ENCODE measurements around the gene LCE1B.

DNA sequence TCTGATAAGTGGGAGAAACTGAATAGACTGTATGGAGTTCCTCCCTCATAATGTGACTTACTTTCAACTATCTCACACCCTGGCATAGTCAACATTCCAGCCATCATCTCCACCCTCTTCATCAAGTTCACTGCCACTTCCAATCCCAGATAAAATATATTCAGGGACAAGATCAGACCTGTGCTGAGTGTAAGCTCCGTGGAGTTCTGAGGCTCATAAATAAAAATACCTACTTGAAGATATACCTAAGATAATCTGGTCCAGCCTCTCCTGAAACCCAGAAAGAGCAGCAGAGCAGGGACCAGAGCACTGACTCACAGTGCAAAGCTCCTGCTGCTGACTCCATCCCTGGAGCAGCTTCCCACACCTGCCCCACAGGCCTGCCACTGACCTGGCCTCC is 46.3 kb downstream of the LCE1B start:
- TF ChIP-seq, protein P1, sequence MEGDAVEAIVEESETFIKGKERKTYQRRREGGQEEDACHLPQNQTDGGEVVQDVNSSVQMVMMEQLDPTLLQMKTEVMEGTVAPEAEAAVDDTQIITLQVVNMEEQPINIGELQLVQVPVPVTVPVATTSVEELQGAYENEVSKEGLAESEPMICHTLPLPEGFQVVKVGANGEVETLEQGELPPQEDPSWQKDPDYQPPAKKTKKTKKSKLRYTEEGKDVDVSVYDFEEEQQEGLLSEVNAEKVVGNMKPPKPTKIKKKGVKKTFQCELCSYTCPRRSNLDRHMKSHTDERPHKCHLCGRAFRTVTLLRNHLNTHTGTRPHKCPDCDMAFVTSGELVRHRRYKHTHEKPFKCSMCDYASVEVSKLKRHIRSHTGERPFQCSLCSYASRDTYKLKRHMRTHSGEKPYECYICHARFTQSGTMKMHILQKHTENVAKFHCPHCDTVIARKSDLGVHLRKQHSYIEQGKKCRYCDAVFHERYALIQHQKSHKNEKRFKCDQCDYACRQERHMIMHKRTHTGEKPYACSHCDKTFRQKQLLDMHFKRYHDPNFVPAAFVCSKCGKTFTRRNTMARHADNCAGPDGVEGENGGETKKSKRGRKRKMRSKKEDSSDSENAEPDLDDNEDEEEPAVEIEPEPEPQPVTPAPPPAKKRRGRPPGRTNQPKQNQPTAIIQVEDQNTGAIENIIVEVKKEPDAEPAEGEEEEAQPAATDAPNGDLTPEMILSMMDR (conservative IDR thresholded peaks at IDR 0.05), result no peak
- no peak for TF ChIP-seq ZFX (IDR thresholded peaks at IDR 0.05)

Measured in C4-2B (cell line).